OCI-LY3 (cell line): ENCODE results near the gene FUS.

Source experiments
- CTCF ChIP-seq: fragments of 200-600, 300-600 bp; sonication (generic); IDR thresholded peaks from 2 replicates; pipeline ENCODE4 v1.5.1; 2014; ENCODE audit warnings: antibody characterized with exemption, low read length, low read depth
- EZH2phosphoT487 ChIP-seq: fragments of 200-600 bp; shearing (Covaris generic); IDR thresholded peaks from 2 replicates; pipeline ENCODE4 v1.6.1; 2018; ENCODE audit warnings: antibody characterized with exemption, mixed run types, low read depth

- TF ChIP-seq CTCF (no peak), EZH2phosphoT487 (no peak)
Measured at GRCh38 chr16:31216422-31217135, 36.6 kb downstream of the FUS start, which contains the start of gene PYDC1.
